ENCODE results near the gene RTP5. TPM values are rescaled to one million over a fixed set of nuclear protein-coding genes. Genes with fewer than 3 reads are reported as not detected.

RTP5 gene
- total RNA-seq, 1 experiment from 2014 or later = not detected

GRCh38 chr2:241842067-241842415 lies 27.5 kb upstream of the RTP5 start:
- Histone ChIP-seq H3K9ac (ENCODE audit: low read length) (no peak overlapping the region), H3K4me1 (ENCODE audit: low read length) (no peaks in the 10 kb centered on the region), H3K27me3 (ENCODE audit: low read length) (no peaks in the 10 kb centered on the region), H3K79me2 (ENCODE audit: low read length) (no peaks in the 10 kb centered on the region), H3K4me3 (ENCODE audit: low read length) (no peak overlapping the region), H4K20me1 (ENCODE audit: insufficient read depth, low read depth, low read length) (no peaks in the 10 kb centered on the region), H2AFZ (ENCODE audit: low read length) (no peak overlapping the region), H3K4me2 (ENCODE audit: low read depth, low read length, poor library complexity, severe bottlenecking) (no peak overlapping the region), H3K36me3 (ENCODE audit: insufficient read depth, low read length) (no peaks in the 10 kb centered on the region), H3K27ac (ENCODE audit: low read length) (no peak overlapping the region), H3K9me3 (ENCODE audit: low read length) (no peaks in the 10 kb centered on the region), H3K9me2 (replicated peaks; ENCODE audit: insufficient read depth, low read length) (no peaks in the 10 kb centered on the region)
- DNase-seq = no peak

DNA sequence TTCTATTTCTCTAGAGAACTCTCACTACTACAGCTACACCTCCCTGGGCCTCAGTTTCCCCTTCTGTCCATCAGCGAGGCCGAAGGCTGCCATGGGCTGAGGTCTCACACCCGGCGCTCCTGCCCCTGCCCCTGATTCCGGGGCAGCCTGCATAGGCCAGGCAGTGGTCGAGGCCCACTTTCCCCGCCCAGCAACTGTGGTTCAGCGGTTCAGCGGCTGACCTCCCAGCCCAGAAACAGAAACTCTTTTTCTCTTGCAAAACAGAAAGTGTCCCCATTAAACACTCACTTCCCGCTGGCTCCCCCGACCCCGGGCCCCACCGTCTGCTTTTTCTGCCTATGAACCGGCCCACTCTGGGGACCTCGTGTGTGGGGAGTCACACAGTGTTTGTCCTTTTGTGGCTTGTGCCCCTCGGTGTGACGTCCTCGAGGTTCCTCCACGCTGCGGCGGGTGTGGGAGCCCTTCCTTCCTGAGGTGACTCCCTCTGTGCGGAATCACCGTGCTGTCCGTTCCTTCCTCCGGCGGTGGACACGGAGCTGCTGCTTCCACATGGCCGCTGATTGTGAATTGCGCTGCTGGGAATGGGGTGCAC lies 26.8 kb upstream of the RTP5 start:
- DNase-seq = no peak
- no peaks in the 10 kb centered on the region for H3K36me3 ChIP-seq (ENCODE audit: insufficient read depth, low read length)
- no peaks in the 10 kb centered on the region for H3K4me1 ChIP-seq (ENCODE audit: low read length)
- no peak overlapping the region for H2AFZ ChIP-seq (ENCODE audit: low read length)
- no peaks in the 10 kb centered on the region for H4K20me1 ChIP-seq (ENCODE audit: insufficient read depth, low read depth, low read length)
- no peak overlapping the region for H3K4me3 ChIP-seq (ENCODE audit: low read length)
- H3K27ac ChIP-seq (ENCODE audit: low read length) = no peak overlapping the region
- no peaks in the 10 kb centered on the region for H3K9me2 ChIP-seq (replicated peaks; ENCODE audit: insufficient read depth, low read length)
- no peaks in the 10 kb centered on the region for H3K79me2 ChIP-seq (ENCODE audit: low read length)
- H3K27me3 ChIP-seq (ENCODE audit: low read length) = no peaks in the 10 kb centered on the region
- H3K9ac ChIP-seq (ENCODE audit: low read length) = no peak overlapping the region
- no peaks in the 10 kb centered on the region for H3K9me3 ChIP-seq (ENCODE audit: low read length)
- H3K4me2 ChIP-seq (ENCODE audit: low read depth, low read length, poor library complexity, severe bottlenecking) = no peak overlapping the region

DNA sequence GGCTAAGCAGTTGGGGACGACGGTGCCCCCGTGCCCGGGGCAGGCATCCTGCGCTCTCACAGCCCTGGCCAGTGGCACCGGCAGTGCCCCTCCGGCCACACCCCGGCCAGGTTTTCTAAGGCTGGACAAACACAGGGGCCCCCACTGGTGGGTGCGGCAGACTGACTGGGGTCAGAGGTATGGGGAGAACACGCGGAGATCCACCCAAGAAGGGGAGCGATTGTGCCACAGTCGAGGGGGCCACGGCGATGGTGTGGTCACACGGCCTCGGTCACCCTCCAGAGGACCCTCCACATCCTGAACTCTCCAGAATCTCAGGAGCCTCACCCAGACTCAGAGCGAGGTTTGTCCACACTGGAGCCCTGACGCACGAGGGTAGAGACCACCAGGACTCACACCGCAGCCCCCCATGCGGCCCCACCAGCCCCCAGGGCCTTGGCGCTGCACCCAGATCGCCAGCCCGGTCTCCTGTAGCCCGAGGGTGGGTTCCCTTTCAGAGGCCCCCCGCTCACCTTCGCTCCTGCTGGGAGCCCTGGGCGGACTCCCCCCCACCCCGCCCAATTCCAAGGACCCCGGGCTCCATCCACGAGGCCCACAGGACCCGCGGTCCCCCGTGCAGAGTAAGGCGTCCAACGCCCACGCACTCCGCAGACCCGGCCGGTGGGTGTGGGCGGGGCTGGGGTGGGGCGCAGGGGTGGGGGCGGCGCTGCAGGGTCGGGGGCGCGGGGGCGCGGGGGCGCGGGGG lies 26.0 kb upstream of the RTP5 start:
- Histone ChIP-seq H3K9me3 (ENCODE audit: low read length) (no peaks in the 10 kb centered on the region), H3K27ac (ENCODE audit: low read length) (no peak overlapping the region), H3K36me3 (ENCODE audit: insufficient read depth, low read length) (no peaks in the 10 kb centered on the region), H3K9ac (ENCODE audit: low read length) (no peak overlapping the region), H3K4me2 (ENCODE audit: low read depth, low read length, poor library complexity, severe bottlenecking) (no peak overlapping the region), H4K20me1 (ENCODE audit: insufficient read depth, low read depth, low read length) (no peaks in the 10 kb centered on the region), H3K27me3 (ENCODE audit: low read length) (no peaks in the 10 kb centered on the region), H2AFZ (ENCODE audit: low read length) (no peak overlapping the region), H3K4me1 (ENCODE audit: low read length) (no peaks in the 10 kb centered on the region), H3K79me2 (ENCODE audit: low read length) (no peaks in the 10 kb centered on the region), H3K4me3 (ENCODE audit: low read length) (no peak overlapping the region), H3K9me2 (replicated peaks; ENCODE audit: insufficient read depth, low read length) (no peaks in the 10 kb centered on the region)
- DNase-seq = no peak

- Histone ChIP-seq H3K27me3 (ENCODE audit: low read length) (no peaks in the 10 kb centered on the region), H3K27ac (ENCODE audit: low read length) (no peak overlapping the region), H3K9me3 (ENCODE audit: low read length) (no peaks in the 10 kb centered on the region), H3K4me2 (ENCODE audit: low read depth, low read length, poor library complexity, severe bottlenecking) (no peak overlapping the region), H3K4me3 (ENCODE audit: low read length) (no peak overlapping the region), H3K79me2 (ENCODE audit: low read length) (no peaks in the 10 kb centered on the region), H4K20me1 (ENCODE audit: insufficient read depth, low read depth, low read length) (no peaks in the 10 kb centered on the region), H3K9ac (ENCODE audit: low read length) (no peak overlapping the region), H3K36me3 (ENCODE audit: insufficient read depth, low read length) (no peaks in the 10 kb centered on the region), H3K4me1 (ENCODE audit: low read length) (no peaks in the 10 kb centered on the region), H2AFZ (ENCODE audit: low read length) (no peak overlapping the region), H3K9me2 (replicated peaks; ENCODE audit: insufficient read depth, low read length) (no peaks in the 10 kb centered on the region)
- no peak for DNase-seq
These were observed 25.3 kb upstream of the RTP5 start for GRCh38 chr2:241844066-241844728.

GRCh38 chr2:241844831-241845578 lies 24.5 kb upstream of the RTP5 start:
- no peak overlapping the region for H3K9ac ChIP-seq (ENCODE audit: low read length)
- no peak overlapping the region for H3K4me3 ChIP-seq (ENCODE audit: low read length)
- H2AFZ ChIP-seq (ENCODE audit: low read length) = no peak overlapping the region

GRCh38 chr2:241846406-241846805 lies 23.1 kb upstream of the RTP5 start:
- Histone ChIP-seq H3K9me2 (replicated peaks; ENCODE audit: insufficient read depth, low read length) (no peaks in the 10 kb centered on the region), H3K36me3 (ENCODE audit: insufficient read depth, low read length) (no peaks in the 10 kb centered on the region), H3K4me2 (ENCODE audit: low read depth, low read length, poor library complexity, severe bottlenecking) (no peak overlapping the region), H3K27ac (ENCODE audit: low read length) (no peak overlapping the region), H3K4me1 (ENCODE audit: low read length) (no peaks in the 10 kb centered on the region), H2AFZ (ENCODE audit: low read length) (no peak overlapping the region), H3K9me3 (ENCODE audit: low read length) (no peaks in the 10 kb centered on the region), H3K27me3 (ENCODE audit: low read length) (no peaks in the 10 kb centered on the region), H3K9ac (ENCODE audit: low read length) (no peak overlapping the region), H3K4me3 (ENCODE audit: low read length) (no peak overlapping the region), H4K20me1 (ENCODE audit: insufficient read depth, low read depth, low read length) (no peaks in the 10 kb centered on the region), H3K79me2 (ENCODE audit: low read length) (no peaks in the 10 kb centered on the region)
- DNase-seq = no peak

More at GRCh38 chr2:241844831-241845578, 24.5 kb upstream of the RTP5 start:
- Histone ChIP-seq H3K9me3 (ENCODE audit: low read length) (no peaks in the 10 kb centered on the region), H3K27me3 (ENCODE audit: low read length) (no peaks in the 10 kb centered on the region), H3K4me1 (ENCODE audit: low read length) (no peaks in the 10 kb centered on the region), H4K20me1 (ENCODE audit: insufficient read depth, low read depth, low read length) (no peaks in the 10 kb centered on the region), H3K27ac (ENCODE audit: low read length) (no peak overlapping the region), H3K9me2 (replicated peaks; ENCODE audit: insufficient read depth, low read length) (no peaks in the 10 kb centered on the region), H3K4me2 (ENCODE audit: low read depth, low read length, poor library complexity, severe bottlenecking) (no peak overlapping the region), H3K79me2 (ENCODE audit: low read length) (no peaks in the 10 kb centered on the region), H3K36me3 (ENCODE audit: insufficient read depth, low read length) (no peaks in the 10 kb centered on the region)
- no peak for DNase-seq

- Histone ChIP-seq H3K27ac (ENCODE audit: low read length) (no peak overlapping the region), H4K20me1 (ENCODE audit: insufficient read depth, low read depth, low read length) (no peaks in the 10 kb centered on the region), H3K9me3 (ENCODE audit: low read length) (no peaks in the 10 kb centered on the region), H3K9me2 (replicated peaks; ENCODE audit: insufficient read depth, low read length) (no peaks in the 10 kb centered on the region), H3K36me3 (ENCODE audit: insufficient read depth, low read length) (no peaks in the 10 kb centered on the region), H3K79me2 (ENCODE audit: low read length) (no peaks in the 10 kb centered on the region), H2AFZ (ENCODE audit: low read length) (no peak overlapping the region), H3K4me1 (ENCODE audit: low read length) (no peaks in the 10 kb centered on the region), H3K9ac (ENCODE audit: low read length) (no peak overlapping the region), H3K4me3 (ENCODE audit: low read length) (no peak overlapping the region), H3K4me2 (ENCODE audit: low read depth, low read length, poor library complexity, severe bottlenecking) (no peak overlapping the region), H3K27me3 (ENCODE audit: low read length) (no peaks in the 10 kb centered on the region)
- DNase-seq = no peak
These were observed 20.5 kb upstream of the RTP5 start for GRCh38 chr2:241848761-241849615.

All from Karpas-422 (cell line).